GM21825 (cell line): ENCODE results near the gene TTC27.
"Not testable (repeated sequence)": the region's sequence is repeated elsewhere in the genome, so short reads cannot be mapped to it uniquely, and the experiment has no call there.

ENCODE experiments used
- ATAC-seq: cut with Tn5 transposase; IDR thresholded peaks from one replicate; pipeline ENCODE4 v1.9.1; 2021; ENCODE audit warnings: mild to moderate bottlenecking, moderate library complexity; ENCODE audit not compliant: unreplicated experiment

The TTC27 gene

GRCh38 chr2:32750880-32751279 lies 123.0 kb downstream of the TTC27 start:
- ATAC-seq: no peak

DNA sequence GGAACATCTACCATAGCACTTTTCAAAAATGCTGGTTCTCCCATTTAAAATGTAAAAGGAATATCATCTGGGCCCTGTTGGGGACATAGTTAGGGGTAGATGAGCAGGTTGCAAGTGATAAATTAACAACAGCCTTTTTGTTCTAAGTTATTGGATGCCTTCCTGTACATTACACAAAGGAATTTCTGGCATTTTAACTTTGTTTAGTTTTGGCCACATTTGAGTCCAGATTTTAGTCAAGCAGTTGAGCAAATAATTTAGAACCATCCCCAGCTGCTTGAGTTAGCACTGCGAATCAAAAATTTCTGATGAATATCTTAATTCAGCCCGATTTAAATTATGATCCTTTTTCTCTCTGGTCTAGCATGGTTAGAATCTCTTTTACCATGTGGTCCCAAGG lies 124.4 kb downstream of the TTC27 start:
- ATAC-seq: no peak

GRCh38 chr2:32752952-32753351 lies 125.1 kb downstream of the TTC27 start:
- ATAC-seq: no peak

DNA sequence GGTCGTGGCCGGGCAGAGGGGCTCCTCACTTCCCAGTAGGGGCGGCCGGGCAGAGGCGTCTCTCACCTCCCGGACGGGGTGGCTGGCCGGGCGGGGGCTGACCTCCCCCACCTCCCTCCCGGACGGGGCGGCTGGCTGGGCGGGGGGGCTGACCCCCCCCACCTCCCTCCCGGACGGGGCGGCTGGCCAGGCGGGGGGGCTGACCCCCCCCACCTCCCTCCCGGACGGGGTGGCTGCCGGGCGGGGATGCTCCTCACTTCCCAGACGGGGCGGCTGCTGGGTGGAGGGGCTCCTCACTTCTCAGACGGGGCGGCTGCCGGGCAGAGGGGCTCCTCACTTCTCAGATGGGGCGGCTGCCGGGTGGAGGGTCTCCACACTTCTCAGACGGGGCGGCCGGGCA lies 126.8 kb downstream of the TTC27 start:
- ATAC-seq: not testable (repeated sequence)

GRCh38 chr2:32755666-32756065 lies 127.8 kb downstream of the TTC27 start:
- no peak for ATAC-seq

- no peak for ATAC-seq
These were observed 128.4 kb downstream of the TTC27 start for GRCh38 chr2:32756074-32756727.

GRCh38 chr2:32758232-32758631 lies 130.4 kb downstream of the TTC27 start:
- ATAC-seq: no peak

- ATAC-seq: no peak
These were observed 132.8 kb downstream of the TTC27 start for GRCh38 chr2:32760628-32761027.

DNA sequence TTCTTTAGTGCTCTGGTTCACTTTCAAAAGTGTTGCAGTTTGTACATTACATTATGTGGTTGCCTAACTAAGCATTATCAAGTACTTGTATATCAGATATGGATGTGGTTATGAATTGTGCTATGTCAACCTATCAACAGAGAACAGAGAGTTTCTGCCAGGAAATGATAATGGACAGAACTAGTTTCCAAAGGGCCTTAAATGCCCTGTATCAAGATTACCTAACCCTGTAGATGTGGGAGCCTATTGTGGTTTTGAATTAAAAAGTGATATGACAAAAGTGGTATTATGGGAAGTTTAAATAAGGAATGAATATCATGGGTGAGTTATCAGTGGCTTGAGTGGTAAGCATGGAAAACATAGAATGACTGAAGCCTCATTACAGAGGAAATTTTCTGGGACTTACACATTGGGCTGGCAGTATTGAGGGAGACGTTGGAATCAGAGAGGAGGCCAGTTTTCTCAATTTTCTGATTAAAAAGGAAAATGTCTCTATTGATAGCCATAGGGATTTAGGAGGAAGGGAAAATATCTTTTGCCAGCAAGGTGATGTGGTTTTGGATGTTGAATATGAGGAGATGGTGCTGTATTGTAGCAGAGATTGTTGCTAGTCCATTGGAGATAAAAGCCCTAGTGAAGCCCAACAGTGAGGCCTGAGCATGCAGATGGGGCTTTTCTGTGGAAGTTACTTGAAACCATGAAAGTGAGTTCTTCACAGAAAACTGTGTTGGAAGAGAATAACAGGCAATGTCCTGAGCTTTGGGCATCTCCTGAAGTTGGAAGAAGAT lies 140.7 kb downstream of the TTC27 start:
- ATAC-seq: no peak

DNA sequence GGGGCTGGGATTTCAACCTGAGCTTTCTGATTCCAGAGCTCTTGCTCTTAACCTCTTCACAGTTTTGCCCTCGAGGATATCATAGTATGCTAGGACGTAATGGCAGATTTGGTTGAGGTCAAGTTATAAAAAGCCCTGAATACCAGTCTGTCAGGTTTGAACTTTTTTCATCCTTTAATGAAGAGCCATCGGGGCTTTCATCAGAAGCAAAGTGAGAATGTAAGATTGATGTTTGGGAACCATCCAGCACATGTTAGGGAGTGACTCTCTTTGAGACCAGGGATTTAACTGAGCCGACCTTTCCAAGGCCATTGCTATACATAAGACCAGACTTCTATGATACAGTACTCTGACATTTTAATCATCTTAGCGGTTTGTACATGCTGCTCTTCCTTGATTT lies 142.5 kb downstream of the TTC27 start:
- no peak for ATAC-seq

GRCh38 chr2:32772638-32773447 lies 145.0 kb downstream of the TTC27 start:
- ATAC-seq: no peak

GRCh38 chr2:32773448-32773808 lies 145.6 kb downstream of the TTC27 start:
- no peak for ATAC-seq

DNA sequence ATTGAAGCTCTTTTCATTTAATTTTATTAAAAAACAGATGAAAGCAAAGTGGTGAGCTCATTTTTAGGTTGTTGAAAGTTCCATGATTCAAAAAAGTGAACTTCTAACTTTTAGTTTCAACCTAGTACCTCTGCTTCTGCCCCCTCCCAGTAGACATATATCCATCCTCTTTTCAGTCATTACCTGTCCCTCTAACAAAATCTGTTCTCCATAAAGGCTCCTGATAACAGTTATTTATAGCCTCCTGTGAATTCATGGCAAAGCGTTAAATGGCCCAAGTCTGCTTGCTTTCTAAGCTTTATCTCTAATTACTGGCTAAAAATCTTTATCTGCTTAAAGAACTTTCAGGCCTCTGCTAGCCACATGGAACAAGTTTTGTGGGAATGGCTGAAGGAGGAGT lies 148.1 kb downstream of the TTC27 start:
- no peak for ATAC-seq

DNA sequence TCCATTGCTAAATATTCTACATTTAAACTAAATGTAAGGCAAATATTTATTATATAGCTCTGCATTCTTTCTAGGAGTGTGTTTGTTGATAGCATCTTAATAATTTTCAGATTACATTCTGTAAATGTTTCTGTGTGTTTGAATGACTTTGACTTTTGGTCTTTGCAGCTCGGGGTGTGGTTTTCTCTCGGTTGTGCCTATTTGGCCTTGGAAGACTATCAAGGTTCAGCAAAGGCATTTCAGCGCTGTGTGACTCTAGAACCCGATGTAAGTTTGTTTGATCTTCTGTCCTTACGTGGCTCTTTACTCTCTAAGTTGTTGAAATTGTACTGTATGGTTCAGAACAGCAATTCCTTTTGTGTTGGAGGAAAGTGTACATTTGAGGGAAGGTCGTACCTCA lies 149.9 kb downstream of the TTC27 start:
- ATAC-seq: no peak

GRCh38 chr2:32780961-32781360 lies 153.1 kb downstream of the TTC27 start:
- ATAC-seq: no peak

GRCh38 chr2:32783469-32783868 lies 155.6 kb downstream of the TTC27 start:
- ATAC-seq: no peak

DNA sequence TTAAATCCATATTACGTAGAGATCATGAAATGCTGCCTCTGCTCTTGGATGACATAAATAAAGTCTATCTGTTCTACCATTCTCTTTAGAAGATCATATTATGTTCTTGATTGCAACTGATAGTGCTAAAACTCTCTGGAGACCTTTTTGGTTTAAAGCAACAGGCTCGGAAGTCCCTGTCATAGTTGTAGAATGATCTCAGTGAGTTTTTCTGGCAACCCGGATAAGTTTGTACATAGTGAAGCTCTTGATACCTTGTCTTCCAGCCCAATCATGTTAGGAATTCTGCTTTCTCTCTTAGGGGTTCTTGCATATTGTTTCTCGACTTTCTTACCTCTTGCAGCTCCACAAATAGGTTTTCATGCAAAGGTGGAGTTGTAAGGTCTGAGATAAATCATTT lies 156.1 kb downstream of the TTC27 start:
- no peak for ATAC-seq

DNA sequence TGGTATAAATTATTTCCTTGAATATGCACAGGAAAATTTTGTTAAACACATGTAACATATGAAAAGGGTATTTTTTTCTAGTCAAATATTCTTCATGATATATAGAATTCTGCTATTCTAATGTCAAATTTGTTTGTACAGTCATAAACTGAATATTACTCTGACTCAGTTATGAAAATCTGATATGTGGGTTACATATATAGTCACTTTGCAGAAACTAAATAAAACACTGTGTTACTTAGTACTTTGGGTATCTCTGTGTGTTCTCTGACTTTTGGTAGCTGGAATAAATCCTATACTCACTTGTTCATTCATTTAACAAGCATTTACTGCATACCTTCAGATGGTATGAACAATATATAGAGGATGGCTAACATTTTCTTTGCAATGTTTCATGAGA lies 159.4 kb downstream of the TTC27 start:
- ATAC-seq: no peak

DNA sequence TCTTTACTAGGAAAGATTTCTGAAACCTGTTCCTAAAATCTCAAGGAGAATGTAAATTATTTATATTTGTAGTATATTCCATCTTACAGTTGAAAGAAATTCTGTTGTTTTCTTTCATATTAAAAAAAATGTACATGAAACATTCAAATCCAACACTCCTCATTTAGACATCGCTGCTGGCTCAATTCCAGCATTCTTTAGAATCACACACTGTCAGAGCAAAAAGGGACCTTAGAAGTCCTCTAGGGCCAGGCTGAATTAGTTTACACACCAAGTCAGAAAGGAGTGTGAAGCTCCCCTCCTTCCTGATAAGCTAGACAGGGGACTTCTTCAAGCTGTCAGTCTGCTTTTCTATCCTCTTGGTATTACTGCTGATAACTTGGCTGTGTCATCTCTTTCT lies 160.3 kb downstream of the TTC27 start:
- no peak for ATAC-seq

GRCh38 chr2:32792416-32792815 lies 164.6 kb downstream of the TTC27 start:
- ATAC-seq: no peak

- no peak for ATAC-seq
These were observed 171.0 kb downstream of the TTC27 start for GRCh38 chr2:32798829-32799228.

DNA sequence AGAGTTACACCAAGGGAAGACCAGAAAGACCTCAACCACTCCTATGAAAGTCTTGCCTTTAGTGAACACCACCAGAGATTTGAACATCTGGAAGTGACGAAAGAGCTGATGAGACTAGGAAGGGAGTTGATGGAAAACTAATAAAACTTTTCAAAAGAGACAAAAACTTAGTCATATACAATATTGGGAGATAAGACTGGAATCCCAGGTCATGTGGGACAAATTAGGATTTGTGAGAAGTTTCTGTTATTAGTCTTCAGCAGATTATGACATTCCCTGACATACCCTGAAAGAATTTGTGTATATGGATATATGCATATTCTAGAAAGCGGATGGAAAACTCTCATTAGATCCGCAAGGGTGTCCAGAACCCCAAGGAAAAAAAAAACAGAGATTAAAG lies 173.9 kb downstream of the TTC27 start:
- ATAC-seq: no peak
